Measurements from ENCODE around the gene MAT2A.

Gene MAT2A
- total RNA-seq = 199 reads per million, percentile 92 among the genes with 10 or more reads in this experiment

- peak; percentile 78 for DNase-seq
Measured at GRCh38 chr2:85538507-85539360, at the start of gene MAT2A. MAT2A (plus strand) TSS chr2:85539168; CDS start chr2:85539288, 120 bp downstream.

- DNase-seq = no peak
Measured at GRCh38 chr2:85490861-85491755, 47.9 kb upstream of the MAT2A start.

- DNase-seq = no peak
Measured at GRCh38 chr2:85496436-85496835, 42.5 kb upstream of the MAT2A start.

GRCh38 chr2:85497944-85498630, 40.9 kb upstream of the MAT2A start:
- DNase-seq = no peak

GRCh38 chr2:85501248-85501647, 37.7 kb upstream of the MAT2A start:
- DNase-seq = no peak

- no peak for DNase-seq
Measured at GRCh38 chr2:85502720-85503119, 36.2 kb upstream of the MAT2A start.

- DNase-seq = no peak
Measured at GRCh38 chr2:85503168-85503850, 35.7 kb upstream of the MAT2A start.

- DNase-seq = no peak
Measured at GRCh38 chr2:85503851-85504777, 34.9 kb upstream of the MAT2A start.

GRCh38 chr2:85504778-85505261, 34.1 kb upstream of the MAT2A start:
- no peak for DNase-seq

- no peak for DNase-seq
Measured at GRCh38 chr2:85505551-85506238, 33.3 kb upstream of the MAT2A start.

- no peak for DNase-seq
Measured at GRCh38 chr2:85506768-85507181, 32.2 kb upstream of the MAT2A start.

- DNase-seq = no peak
Measured at GRCh38 chr2:85511008-85511811, 27.8 kb upstream of the MAT2A start.

GRCh38 chr2:85514323-85514722, 24.6 kb upstream of the MAT2A start:
- no peak for DNase-seq

GRCh38 chr2:85516653-85517389, 22.1 kb upstream of the MAT2A start:
- no peak for DNase-seq

- no peak for DNase-seq
Measured at GRCh38 chr2:85522090-85522647, 16.8 kb upstream of the MAT2A start.

GRCh38 chr2:85523062-85523902, 15.7 kb upstream of the MAT2A start:
- DNase-seq = no peak

- DNase-seq = no peak
Measured at GRCh38 chr2:85523903-85524335, 15.0 kb upstream of the MAT2A start.

Data from effector CD4-positive, alpha-beta T cell (primary cell).